ENCODE data around the gene CRIM1. TPM values are rescaled to one million over a fixed set of nuclear protein-coding genes. Genes with fewer than 3 reads are reported as not detected.

The CRIM1 gene
- total RNA-seq, 1 experiment from 2014 or later, result 8.3 TPM

GRCh38 chr2:36516136-36516870 is 160.7 kb downstream of the CRIM1 start:
- DNase-seq (ENCODE audit: low spot score), result no peak

DNA sequence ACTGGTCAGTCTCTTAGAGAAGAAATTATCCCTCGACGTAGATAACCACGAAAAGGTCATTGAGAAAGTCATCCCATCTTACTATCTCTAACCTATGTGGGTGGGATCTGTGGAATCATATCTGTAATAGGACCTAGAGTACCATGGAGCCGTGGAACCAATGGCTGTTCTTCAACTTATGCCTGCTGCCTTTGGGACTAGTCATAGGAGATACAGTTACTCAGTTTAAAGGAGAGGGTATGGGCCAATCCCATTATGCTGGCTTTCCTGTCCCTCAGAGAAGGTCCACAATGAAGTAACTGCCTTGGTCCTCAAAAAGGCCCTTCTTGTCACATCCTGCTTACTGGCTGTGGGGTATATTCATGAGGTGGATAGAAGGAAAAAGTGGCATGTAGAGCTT is 164.9 kb downstream of the CRIM1 start:
- no peak for DNase-seq (ENCODE audit: low spot score)

GRCh38 chr2:36523153-36523552 is 167.6 kb downstream of the CRIM1 start:
- no peak for DNase-seq (ENCODE audit: low spot score)

- DNase-seq (ENCODE audit: low spot score), result no peak
Observed at GRCh38 chr2:36525245-36525644, 169.7 kb downstream of the CRIM1 start.

DNA sequence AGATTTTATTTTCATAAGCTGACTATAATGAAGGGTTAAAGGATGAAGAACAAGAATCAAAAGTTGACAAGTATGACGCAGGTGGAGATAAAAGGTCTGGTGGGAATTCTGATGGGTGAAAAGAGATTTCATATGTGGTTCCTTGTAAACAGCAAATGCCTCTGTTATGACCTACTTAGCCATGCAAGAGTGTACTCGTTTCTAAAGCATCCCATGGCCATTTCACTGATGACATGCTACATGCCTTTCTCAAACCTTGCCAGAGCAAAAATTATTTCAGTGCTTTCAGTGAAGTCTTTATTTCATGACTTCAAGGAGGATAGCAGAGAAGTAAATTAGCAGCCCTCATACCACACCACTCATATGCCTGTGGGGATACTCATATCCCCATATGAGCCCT is 170.6 kb downstream of the CRIM1 start:
- no peak for DNase-seq (ENCODE audit: low spot score)

- no peak for DNase-seq (ENCODE audit: low spot score)
Observed at GRCh38 chr2:36528274-36528673, 172.7 kb downstream of the CRIM1 start.

GRCh38 chr2:36528766-36529392 is 173.3 kb downstream of the CRIM1 start:
- DNase-seq (ENCODE audit: low spot score), result no peak

- no peak for DNase-seq (ENCODE audit: low spot score)
Observed at GRCh38 chr2:36530178-36530982, 174.8 kb downstream of the CRIM1 start.

GRCh38 chr2:36530983-36531354 is 175.4 kb downstream of the CRIM1 start:
- no peak for DNase-seq (ENCODE audit: low spot score)

DNA sequence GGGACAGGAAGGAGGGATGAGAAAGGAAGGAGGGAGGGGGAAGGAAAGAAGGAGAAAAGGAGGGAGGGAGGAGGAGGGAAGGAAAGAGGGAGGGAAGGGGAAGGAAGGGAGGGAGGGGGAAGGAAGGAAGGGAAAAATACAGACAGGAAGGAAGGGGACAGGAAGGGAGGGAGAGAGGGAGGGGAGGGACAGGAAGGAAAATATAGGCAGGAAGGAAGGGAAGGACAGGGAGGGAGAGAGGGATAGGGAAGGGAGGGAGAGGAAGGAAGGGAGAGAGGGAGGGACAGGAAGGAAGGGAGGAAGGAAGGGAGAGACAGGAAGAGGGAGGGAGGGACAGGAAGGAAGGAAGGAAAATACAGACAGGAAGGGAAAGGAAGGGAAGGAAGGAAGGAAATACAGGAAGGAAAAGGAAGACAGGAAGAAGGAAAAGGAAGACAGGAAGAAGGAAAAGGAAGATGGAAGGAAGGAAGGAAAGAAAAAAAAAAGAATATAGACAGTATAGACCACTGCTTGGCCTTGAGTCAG is 178.8 kb downstream of the CRIM1 start:
- no peak for DNase-seq (ENCODE audit: low spot score)

DNA sequence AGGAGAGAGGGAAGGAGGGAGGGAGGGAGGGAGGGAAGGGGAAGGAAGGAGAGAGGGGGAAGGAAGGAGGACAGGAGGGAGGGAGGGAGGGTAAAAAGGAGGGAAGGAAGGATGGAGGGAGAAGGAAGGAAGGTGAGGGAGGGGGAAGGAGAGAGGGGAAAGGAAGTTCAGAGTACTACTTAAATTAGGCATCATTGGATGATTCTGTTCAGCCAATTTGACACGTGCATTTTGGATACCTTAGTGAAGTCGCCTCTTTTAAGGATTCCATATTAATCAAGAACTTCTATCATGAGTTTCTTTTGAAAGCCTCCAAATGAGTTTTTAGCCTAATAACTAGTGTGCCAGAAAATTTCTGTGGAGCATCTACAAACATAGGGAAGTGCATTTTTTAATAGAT is 179.5 kb downstream of the CRIM1 start:
- no peak for DNase-seq (ENCODE audit: low spot score)

DNA sequence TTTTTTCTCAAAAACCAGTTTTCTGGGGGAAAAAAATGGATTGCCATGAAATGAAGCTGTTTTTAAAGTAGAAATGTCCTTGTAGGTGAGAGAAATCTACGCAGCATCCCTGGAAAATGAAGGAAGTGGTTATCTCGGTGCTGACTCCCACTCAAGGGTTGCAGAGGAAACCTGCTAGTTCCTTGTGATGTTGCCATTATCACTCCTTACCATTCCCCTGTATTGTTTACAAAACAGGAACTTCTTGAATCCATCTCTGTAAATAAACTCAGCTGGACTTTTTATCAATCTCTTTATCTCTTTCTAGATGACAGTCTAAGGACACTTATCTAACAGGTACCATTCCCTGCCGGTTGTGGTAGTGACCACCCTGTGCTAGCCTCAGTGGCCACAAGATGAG is 181.2 kb downstream of the CRIM1 start:
- DNase-seq (ENCODE audit: low spot score), result no peak

DNA sequence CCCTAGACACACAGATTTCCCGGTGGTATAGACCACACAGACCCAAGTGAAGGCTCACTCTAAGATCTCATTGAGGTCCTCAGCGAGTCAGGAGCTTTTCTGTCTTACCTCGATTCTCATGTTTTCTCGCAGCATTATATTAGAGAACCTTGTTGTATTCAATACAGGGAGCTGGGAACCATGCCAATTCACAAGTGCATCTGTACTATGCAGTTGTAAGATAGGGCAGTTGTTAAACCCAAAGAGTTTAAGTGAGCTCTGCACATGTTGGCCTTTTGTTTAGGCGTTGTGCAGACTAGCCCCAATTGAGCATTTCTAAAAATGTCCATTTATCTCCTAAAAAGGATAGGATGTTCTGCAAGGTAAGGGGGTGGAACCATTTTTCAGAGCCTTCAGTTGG is 182.8 kb downstream of the CRIM1 start:
- DNase-seq (ENCODE audit: low spot score), result no peak

DNA sequence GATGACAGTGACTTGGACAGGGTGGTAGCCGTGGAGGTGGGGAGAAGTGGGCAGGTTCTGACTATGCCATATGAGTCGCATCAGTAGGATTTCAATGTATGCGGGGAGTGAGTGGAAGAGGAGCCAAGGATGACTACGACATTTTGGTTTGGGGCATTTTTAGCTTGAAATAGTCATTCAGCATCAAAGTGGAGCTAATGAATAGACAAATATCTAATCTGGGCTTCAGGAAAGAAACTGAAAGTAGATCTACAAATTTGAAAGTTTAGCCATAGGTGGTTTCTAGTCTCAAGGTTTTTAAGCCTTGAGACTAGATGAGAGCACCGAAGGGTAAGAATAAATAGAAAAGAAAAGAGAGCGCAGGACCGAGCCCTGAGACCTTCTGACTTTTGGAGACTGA is 184.1 kb downstream of the CRIM1 start:
- DNase-seq (ENCODE audit: low spot score), result no peak

DNA sequence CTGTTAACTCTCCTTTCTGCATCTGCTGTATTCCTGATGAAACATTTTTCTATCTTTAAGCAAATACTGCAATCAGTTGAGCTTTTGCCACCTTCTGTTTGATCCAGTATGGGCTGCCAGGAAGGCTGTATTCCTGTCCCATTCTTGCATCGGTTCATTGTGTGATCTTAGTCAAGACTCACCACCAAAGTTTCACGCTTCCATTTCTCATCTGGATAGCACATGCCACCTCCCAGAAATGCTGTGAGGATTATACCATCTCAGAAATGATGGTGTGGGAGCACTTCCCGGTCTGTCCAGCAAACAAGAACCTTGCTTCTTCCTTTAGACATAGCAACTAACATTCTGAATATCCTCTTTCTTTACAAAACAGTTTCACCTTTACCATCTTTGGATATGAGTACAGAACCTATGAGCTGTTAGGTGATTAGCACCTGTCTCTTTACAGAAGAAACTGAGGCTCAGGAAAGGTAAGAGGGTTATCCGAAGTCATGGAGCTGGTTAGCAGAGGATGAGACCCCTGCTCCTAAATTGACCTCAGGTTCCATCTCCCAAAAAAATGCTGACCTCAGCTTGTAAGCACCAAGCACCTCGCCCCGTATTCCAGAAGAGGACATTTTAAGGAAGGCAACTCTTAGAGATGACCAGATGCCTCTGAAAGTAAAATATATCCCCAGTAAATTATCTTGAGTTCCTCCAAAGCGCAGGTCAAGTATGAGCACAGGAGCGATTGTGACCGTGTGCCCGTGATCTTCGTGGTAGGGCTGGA is 185.6 kb downstream of the CRIM1 start:
- DNase-seq (ENCODE audit: low spot score), result no peak

- no peak for DNase-seq (ENCODE audit: low spot score)
Observed at GRCh38 chr2:36541891-36542595, 186.5 kb downstream of the CRIM1 start.

- DNase-seq (ENCODE audit: low spot score), result no peak
Observed at GRCh38 chr2:36544638-36545338, 189.2 kb downstream of the CRIM1 start.

- no peak for DNase-seq (ENCODE audit: low spot score)
Observed at GRCh38 chr2:36545871-36546416, 190.4 kb downstream of the CRIM1 start.

DNA sequence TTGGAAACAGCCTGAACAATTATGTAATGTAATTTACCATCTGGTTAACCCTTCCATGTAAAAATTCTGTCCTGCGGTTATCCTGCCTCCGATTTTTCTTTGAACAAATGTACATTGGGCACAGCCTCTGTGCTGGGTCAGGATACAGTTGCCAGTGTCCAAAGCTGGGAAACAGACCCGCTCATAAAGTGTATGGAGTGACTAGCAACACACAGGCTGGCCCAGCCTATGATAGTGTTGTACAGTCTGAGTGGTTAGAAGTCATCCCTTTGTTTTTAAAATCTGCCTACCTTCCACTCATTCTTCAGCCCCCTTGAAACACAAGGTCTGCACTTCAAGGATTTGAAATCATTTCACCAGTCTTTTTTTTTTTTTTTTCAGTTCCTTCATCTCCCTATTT is 192.3 kb downstream of the CRIM1 start:
- no peak for DNase-seq (ENCODE audit: low spot score)

GRCh38 chr2:36549165-36549574 is 193.6 kb downstream of the CRIM1 start:
- DNase-seq (ENCODE audit: low spot score), result no peak

Measured in H4 (cell line).